Hematopoietic multipotent progenitor cell (in vitro differentiated cells): ENCODE measurements around the gene MUC7. TPM values are rescaled to one million over a fixed set of nuclear protein-coding genes. Genes with fewer than 3 reads are reported as not detected.
A peak's percentile ranks its signal among the peaks of the same experiment; 100 is the strongest.
"Not testable (repeated sequence)": the region's sequence is repeated elsewhere in the genome, so short reads cannot be mapped to it uniquely, and the experiment has no call there.

Experiments
- DNase-seq, 3 donors: peaks; one replicate each; pipeline ENCODE4 v3.0.0-alpha.2; 2011 to 2015; ENCODE audit warnings: low read depth in 2 of 3, low spot score in 2 of 3
- total RNA-seq: library from RNA; depleted of rRNA; stranded (reverse); fragments of >200 nt; gene quantifications from one replicate; pipeline ENCODE4 v1.2.3, GENCODE V29; 2012

Gene MUC7
- total RNA-seq: not detected

DNA sequence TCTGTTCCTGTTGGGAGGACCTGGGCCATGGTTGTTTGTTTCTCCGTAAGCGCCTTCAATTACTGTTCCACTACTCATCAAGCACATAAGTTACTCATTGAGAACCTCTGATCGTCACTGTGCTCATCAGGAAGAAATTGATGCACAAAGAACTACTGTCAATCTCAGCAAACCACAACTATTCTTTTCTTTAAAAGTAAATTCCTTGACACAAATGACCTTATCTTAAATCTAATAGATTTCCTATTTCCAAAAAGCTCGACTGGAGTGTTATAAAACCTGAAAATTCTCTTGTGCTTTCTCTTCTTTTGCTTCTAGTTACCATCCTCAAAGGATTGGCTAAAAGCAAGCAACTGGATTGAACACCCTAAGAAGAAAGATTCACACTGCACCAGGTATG is at the start of gene MUC7:
Gene MUC7, plus strand, starts transcription at position 301 of the 400 bp plus-strand sequence. CDS start 1,825 bp downstream, outside the sequence.
- no peak for DNase-seq

DNA sequence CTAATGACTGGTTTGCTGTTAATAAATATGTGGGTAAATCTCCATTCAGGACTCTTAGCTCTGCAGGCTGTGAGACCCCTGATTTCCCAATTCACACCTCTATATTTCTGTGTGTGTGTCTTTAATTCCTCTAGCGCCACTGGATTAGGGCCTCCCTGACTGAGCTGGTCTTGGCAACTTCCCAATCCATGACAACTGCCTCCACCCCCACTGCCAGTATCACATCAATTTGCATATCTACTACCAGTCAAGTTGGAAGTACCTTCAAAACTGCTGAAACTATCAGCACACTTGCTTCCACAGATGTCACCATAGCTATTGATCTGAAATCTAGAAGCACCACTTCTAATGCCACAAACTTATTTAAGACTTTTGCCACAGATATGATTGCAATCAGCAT is 46.7 kb upstream of the MUC7 start:
- no peak for DNase-seq

DNA sequence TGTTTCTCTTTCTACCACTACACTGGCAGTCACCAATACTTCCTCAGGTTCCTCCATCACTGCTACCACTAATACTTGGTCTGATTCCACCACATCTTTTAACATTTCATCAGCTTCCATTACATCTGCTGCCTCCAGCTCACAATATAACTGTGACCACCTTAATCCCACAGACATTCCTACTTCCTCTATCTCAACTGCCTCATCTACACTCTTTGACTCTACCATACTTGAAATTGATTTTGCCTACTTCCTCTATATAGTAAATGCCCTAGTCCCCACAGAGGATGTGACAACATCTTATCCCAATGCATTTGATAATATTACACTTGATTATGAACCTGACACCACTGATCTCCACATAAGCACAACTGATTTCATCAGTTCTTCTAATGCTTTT is 45.2 kb upstream of the MUC7 start:
- no peak for DNase-seq

DNA sequence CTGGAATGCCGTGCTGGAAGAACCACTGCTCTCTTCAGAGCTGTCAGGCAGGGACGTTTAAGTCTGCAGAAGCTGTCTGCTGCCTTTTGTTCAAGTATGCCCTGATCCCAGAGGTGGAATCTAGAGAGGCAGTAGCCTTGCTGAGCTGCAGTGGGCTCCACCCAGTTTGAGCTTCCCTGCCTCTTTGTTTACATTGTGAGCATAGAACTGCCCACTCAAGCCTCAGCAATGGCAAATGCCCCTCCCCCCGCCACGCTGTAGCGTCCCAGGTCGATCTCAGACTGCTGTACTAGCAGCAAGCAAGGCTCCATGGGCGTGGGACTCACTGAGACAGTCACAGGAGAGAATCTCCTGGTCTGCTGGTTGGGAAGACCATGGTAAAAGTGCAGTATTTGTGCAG is 34.8 kb upstream of the MUC7 start:
- DNase-seq: no peak

DNA sequence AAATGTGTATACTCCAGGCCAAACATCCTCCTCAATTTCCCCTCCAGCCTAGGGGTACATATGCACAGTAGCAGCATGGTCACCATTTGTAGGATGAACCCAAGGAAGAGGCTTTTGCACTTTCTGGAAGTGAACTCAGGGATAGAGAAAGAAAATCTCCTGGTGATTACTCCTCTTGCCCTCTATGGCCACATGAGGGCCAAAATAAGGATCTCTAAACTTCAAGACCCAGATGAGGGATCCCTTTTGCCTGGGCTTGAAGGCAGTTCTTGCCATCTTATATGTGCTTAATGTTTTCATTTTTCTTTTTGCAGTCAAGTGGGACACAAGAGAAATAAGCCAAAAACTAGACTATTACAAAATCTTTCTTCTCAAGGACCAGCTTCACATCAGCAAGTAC is 29.5 kb upstream of the MUC7 start:
- DNase-seq: no peak

DNA sequence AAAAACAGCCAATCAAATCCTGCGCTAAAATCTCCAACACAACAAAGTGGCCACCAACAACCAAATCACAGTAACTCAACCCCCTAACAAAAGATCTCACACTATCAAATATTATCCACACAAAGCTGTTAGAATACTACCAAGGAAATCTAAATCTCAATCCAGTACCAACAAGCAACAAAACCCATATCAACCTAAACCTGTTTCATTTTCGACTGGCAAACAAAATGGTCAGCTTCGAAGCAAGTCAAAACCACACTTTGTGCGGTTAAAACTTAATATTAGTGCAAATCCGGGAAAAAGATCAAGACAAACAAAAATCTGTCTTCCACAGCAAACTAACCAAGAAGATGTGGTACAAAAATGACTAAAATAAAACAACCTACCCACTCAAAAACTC is 28.7 kb upstream of the MUC7 start:
- DNase-seq: no peak

DNA sequence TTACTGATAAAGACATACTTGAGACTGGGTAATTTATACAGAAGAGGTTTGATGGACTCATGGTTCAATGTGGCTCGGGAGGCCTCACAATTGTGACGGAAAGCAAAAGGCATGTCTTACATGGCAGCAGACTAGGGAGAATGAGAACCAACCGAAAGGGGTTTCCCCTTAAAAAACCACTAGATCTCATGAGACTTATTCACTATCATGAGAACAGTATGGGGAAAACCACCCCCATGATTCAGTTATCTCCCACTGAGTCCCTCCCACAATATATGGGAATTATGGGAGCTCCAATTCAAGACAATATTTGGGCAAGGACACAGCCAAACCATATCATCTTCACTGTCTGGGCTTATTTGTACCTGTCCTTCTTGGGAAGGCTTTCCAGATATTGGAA is 22.8 kb upstream of the MUC7 start:
- no peak for DNase-seq

DNA sequence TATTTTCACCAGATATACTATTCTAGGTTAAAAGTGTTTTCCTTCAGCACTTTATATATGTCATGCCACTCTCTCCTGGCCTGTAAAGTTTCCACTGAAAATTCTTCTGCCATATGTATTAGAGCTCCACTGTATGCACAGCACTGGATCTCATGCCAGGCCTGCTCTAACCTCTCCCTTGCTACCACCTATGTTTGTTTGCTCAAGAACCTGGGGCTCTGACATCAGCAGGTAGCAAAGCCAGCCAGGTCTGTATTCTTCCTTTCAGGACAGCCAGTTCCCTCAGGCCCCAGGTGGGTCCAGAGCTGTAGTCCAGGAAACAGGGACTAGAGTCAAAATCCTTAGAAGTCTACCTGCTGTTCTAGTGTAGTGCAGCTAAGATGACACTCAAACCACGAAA is 19.1 kb upstream of the MUC7 start:
- no peak for DNase-seq

DNA sequence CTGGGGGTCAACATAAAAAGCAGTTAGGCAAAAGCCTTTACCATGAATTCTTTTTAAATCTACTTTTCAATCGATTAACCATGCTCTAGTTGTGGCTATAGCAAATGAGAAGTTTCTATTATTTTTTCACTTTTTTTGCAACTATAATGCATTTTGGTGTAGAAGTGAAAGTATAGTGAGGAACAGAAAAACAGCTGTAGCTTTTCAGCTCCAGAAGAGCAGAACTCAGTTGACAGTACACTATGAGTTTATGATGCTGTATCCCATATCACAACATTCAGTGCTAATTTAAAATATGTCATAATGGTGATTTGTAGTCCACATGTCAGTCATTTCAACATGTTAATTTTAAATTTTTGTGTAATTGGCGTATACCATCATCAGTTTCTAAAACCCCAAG is 8.7 kb upstream of the MUC7 start:
- DNase-seq: no peak

DNA sequence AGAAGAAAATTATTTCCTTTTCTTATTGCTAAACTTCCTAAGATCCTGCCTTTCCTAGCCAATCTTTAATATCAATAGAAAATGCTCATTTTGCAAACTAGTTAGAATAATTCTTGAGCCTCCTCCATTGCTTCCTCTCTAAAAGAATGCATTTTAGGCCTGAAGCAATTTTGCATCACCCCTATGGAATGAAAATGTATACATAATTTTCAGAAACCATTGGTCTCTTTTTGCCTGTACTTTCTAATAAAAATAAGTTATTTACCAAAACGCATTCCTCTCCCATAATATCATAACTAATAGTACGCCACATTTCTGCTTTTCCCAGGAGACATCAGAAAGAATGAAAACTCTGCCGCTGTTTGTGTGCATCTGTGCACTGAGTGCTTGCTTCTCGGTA is 1.7 kb downstream of the MUC7 start:
- DNase-seq: no peak

DNA sequence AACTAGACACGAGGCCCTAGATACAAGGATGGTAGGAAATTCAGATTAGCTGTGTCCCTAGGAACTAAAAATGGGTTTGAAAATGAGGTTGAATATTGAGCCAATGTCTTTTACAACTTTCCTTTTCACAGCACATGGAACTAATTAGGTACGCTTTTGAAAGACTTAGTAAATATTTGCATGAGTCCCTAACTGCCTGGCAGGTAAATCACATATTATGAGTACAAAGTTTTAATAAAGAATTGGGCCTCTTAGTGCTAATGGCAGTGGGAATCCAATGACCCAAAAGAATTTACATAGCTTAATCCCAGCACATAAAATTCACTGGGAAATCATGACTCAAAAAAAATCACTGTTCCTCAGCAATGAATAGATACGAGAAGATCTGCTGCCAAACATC is 16.8 kb downstream of the MUC7 start:
- no peak for DNase-seq

DNA sequence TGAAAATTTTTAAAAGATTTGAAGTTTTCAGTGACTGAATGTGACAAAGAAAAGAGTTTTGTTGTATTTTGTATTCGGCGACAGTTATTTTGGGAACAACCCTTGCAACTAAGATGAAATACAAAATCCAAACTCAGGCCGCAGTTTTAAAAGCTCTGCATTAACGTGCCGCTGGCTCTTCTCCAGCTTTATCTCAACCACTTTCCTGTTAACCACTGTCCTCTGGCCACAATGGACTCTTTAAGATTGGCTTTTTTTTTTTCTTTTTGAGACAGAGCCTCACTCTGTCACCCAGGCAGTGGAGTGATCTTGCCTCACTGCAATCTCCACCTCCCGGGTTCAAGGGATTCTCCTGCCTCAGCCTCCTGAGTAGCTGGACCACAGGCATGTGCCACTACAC is 24.2 kb downstream of the MUC7 start:
- DNase-seq: no peak

DNA sequence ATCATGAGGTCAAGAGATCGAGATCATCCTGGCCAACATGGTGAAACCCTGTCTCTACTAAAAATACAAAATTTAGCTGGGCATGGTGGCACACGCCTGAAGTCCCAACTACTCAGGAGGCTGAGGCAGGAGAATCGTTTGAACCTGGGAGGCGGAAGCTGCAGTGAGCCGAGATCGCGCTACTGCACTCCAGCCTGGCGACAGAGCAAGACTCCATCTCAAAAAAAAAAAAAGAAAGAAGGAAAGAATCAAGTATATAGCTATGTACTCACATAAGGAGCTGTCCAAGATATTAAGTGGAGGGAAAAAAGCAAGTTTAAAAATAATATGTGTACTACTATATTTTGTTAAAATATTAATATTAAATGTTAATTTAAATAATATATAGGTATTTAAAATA is 29.8 kb downstream of the MUC7 start:
- not testable (repeated sequence) for DNase-seq

DNA sequence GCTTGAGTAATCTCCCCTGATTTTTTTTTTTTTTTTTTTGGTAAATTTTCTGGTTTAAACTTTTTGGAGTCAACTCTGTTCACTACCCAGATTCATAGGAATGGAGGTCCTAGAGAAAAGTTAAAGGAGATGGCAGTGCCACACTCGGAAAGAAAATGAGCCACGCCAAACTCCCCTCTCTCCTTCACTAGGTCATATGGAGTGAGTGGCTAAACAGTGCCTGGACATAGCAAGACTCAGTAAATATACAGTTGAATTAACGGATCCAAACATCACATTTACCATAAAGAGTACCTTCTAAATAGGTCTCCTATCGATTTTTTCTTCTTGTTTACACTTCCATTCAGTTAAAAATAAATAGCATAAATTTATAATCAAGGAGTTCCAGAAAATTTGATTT is 32.7 kb downstream of the MUC7 start:
- DNase-seq: no peak

DNA sequence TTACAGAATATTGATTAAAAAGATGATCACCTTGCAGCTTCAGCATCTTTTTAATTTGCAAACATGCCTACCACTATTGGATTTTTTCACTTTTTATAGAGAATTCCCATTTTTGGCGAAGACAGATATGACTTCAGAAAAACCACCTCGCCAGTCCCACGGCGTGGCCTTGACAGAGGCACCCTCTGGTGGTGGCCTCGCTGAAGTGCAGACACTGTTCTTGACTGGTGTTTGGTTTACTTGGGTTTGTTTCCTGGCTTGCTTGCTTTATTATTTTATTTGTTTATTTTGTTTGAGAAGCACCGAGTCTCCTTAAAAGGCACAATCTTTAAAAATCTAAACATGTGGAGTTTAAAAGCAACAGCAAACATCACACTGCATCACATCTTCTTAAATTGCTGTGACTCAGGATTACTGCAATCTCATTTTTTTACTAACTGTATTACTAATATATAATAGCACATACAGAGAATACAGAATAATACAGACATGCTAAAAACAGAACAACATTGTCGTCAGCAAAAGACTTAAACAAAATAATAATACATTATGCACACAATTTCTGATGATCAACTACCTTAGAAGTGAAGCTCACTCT is 33.3 kb downstream of the MUC7 start:
- DNase-seq: peak; percentile 13 to 39 (median 20)

DNA sequence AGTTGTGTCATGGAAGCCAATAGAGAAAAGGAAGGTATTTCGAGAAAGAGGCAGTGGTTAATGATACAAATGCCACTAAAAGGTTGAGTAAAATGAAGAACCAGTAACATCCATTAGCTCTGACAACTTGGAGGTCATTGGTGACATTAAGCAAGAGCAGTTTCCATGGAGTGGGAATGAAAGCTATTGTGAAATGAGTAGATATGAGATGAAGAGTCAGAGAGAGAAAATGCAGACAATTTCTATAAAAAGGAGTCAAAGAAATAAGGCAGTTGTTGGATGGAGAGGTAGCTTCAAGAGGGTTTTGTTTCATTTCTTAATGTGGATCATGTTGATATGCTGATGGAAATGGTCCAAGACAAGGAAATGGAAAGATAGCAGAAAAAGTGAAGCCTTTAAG is 36.8 kb downstream of the MUC7 start:
- no peak for DNase-seq

DNA sequence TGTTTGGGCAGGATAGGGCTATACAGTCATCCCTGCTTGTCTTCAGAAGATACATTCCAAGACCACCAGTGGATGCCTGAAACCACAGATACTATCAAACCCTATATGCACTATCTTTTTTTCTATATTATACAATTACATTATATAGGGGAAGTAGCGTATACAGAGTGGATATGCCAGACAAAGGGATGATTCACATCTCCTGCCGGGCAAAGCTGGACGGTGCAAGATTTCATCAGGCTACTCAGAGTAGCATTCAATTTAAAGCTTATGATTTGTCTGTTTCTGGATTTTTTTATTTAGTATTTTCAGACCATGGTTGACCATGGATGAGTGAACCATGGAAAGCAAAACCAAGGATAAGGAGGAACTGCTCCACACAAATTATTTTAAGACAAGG is 39.4 kb downstream of the MUC7 start:
- DNase-seq: no peak

DNA sequence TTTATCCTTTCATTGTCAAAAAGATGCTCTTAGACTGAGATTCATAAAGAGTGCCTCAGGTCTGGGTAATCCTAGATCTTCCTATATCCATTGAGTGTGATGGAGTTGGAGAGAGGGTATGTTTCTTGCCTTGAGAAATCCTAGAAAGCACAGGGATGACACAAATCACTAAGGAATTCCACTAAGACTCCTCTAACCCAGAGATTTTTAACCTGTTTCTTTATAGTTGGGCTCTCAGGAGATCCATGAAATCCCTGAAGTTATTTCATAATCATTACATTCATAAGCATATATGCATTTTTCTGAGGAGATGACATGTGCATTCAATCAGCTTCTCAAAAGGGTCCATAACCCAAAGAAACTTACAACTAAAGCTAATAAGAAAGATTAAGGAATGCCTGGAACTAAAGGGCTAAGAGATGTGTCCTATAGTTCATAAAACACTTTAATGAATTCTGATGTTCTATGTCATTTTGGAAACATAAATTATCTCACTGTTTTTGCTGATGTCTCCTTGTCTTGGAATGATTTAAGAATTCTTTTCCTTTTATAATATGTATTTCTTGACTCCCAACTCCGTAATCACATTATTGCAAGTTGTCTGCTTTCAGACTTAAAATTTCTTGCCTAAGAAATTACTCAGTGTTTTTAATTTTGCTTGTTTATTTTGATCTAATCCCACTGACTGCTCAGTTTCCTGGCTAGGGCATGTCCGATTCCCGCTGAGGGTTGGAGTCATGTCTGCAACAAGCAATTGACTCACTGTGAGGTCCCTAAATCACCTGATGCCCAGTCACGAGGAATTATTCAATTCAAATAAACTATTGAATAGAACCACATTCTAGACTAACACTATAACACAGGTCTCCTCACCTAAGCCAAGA is 43.6 kb downstream of the MUC7 start:
- no peak for DNase-seq

DNA sequence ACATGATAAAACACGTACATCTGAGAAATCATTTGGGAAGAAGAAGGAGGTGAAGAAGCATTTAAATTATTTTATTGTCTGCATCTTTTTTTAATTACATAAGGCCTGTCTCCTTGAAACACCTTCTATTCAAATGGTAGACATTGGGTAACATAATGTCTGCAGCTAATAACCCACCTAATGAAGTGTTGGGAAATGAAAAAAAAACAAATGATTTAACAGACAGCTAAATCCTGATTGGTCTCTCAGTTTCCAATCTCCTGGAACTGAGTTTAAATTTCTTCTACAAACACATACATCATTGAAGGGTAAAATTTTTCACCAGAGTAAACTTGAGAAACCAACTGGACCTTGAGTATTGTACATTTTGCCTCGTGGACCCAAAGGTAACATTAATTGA is 46.3 kb downstream of the MUC7 start, which contains the start of gene AMTN:
Gene AMTN, plus strand, starts transcription at position 301 of the 400 bp plus-strand sequence. CDS start 209 bp downstream, outside the sequence.
- DNase-seq: no peak

DNA sequence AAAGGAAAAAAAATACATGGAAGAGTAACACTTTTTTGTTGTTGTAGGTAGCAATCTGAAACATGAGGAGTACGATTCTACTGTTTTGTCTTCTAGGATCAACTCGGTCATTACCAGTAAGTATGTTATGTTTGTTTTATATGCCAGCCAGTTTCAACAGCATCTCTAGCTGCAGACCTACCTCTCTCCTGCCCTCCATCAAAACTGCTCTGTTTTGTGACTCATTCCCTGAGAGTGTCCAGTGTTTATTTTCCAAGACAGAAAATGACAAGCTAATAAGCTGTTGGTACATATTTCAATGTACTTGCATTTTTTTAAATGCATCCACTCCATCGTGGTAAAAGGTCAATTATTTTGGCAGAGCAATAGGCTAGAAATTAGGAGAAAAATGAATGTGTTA is 46.7 kb downstream of the MUC7 start:
- DNase-seq: no peak

DNA sequence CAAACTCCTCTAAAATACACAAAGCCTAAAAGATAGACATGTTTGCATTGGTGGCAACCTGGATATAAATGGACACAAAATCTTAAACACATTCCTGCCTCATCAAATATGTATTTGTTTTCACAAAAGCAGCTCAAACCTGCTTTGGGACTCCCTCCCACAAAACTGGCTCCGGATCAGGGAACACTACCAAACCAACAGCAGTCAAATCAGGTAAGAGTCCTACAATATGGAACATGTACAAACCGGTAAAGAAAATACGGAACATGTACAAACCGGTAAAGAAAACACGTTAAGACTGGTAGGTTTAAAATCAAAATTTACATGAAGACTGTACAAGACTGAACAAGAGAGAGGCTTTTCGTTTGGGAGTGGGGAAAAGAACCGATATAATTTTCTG is 50.6 kb downstream of the MUC7 start:
- no peak for DNase-seq

DNA sequence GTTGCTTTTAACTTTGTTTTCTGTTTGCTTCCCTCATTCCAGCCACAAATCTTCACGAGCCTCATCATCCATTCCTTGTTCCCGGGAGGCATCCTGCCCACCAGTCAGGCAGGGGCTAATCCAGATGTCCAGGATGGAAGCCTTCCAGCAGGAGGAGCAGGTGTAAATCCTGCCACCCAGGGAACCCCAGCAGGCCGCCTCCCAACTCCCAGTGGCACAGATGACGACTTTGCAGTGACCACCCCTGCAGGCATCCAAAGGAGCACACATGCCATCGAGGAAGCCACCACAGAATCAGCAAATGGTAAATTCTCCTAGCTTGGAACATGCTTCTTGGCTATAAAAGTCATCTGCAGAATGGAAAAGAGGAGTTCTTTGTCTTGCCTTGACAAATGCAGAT is 59.0 kb downstream of the MUC7 start:
- no peak for DNase-seq
